ENCODE measurements around the gene PCDH9.
"Not testable (repeated sequence)": the region's sequence is repeated elsewhere in the genome, so short reads cannot be mapped to it uniquely, and the experiment has no call there.

The PCDH9 gene

DNA sequence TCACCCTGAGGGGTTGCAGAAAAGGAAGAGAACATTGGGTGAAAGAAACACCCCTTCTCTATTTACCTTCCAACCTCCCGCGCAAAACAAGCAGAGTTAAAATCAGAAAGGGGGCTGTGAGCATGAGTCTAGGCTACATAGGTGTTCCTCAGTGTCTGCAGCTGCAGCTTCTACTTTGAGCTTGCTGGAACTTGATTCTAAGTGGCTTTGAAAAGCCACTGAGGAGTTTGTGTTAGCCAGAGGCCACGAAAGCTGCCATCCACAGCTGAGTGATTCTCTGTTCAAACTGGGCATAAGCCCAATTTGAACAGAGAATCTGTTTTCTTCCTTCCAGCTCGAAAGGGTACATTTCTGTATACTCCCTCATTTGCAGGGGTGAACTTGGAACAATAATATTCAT lies 343.9 kb downstream of the PCDH9 start:
- no peak for DNase-seq

GRCh38 chr13:66881170-66881569 lies 349.0 kb downstream of the PCDH9 start:
- not testable (repeated sequence) for DNase-seq

DNA sequence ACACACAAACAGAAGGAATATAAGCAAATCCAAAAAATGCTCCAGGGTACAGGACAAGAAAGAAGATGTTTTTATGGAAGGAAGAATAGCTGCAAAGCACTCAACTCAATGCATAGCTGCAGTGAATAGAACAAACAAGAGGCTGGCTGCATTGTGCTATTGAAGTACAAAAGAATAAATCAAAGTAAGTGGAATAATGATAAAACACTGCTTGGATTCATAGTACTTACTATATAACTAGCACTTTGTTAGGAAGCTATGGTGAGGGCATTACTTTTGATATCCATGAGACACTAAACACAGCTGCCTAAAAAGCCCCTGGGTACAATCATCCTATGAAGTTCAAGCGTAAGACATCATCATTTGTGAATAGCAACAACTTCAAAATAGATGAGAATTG lies 350.1 kb downstream of the PCDH9 start:
- DNase-seq: no peak

- no peak for DNase-seq
These were observed 354.9 kb downstream of the PCDH9 start for GRCh38 chr13:66875264-66875663.

DNA sequence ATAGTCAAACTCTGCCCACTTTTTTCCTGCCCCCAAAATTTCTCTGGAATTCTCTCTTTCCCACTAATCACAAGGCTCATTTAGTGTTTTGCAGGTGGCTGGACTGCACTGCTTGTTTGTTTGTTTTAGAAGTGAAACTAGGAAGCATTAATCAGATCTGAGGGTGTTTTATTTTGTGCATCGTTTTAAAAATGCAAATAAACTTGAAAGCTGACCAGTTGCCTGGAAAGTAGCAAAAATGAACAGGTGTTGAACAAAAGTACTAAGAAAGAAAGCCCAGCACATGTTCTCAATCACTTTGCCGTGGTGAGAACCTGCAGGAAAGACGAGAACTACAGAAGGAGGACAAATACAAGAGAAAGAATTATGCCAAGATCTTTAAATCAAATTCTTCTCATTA lies 365.5 kb downstream of the PCDH9 start:
- no peak for DNase-seq

GRCh38 chr13:66860878-66861417 lies 369.2 kb downstream of the PCDH9 start:
- DNase-seq: no peak

- DNase-seq: no peak
These were observed 369.9 kb downstream of the PCDH9 start for GRCh38 chr13:66859934-66860877.

DNA sequence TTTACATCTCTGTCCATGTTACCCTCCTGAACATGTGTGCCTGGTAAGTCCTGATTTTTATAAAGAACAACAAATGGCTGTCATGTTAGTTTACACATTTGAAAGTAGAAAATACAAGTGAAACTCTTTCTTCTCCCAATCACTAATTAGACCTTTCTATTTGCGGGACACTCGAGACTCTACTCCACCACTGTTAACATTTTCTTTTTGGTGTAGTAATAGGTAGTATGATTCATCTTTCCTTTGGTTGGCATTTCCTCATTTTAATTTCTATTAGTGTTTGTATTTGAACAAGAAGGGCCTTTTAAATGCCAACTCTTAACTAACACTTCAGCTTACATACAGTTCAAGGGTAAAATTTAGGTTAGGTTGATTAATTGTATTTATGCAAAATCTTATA lies 371.1 kb downstream of the PCDH9 start:
- no peak for DNase-seq

DNA sequence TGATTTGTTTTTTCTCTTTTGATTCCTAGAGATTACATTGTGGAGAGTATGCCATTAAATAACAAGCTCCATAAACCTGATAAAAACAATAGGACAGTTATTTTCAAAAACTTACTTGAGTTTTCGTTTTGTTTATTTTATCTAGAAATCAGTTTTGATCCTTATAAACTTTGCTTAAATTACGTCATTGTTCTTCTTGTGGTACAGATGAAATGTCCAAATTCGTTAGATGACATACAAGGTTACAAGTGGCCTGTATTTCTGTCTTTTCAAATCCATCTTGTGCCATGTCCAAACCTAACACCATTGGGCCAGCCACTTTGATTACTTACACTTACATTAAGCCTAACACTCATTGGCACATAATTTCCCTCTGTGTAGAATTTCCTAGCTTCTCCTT lies 372.0 kb downstream of the PCDH9 start:
- DNase-seq: no peak

GRCh38 chr13:66855131-66855530 lies 375.0 kb downstream of the PCDH9 start:
- DNase-seq: no peak

GRCh38 chr13:66853564-66853963 lies 376.6 kb downstream of the PCDH9 start:
- no peak for DNase-seq

DNA sequence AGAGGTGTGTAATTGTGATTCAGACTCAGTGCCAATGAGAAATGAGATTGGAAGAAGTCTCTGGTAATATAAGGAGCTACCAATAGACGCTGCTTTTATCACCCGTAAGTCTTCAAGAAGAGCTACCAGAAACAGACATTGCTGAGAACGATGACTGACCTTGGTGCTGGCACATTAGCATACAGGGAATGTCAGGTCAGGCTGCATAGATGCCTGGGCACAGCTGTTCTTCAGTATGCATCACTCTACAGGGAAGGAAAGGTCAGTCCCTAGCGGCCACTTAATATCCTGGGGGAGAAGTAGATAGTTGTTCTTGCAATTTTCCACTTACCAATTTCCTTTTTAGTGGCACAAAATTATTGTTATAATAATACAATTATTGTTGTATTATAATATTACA lies 380.4 kb downstream of the PCDH9 start:
- no peak for DNase-seq

GRCh38 chr13:66847541-66847940 lies 382.6 kb downstream of the PCDH9 start:
- no peak for DNase-seq

- no peak for DNase-seq
These were observed 384.7 kb downstream of the PCDH9 start for GRCh38 chr13:66845393-66845792.

GRCh38 chr13:66844933-66845332 lies 385.2 kb downstream of the PCDH9 start:
- no peak for DNase-seq

DNA sequence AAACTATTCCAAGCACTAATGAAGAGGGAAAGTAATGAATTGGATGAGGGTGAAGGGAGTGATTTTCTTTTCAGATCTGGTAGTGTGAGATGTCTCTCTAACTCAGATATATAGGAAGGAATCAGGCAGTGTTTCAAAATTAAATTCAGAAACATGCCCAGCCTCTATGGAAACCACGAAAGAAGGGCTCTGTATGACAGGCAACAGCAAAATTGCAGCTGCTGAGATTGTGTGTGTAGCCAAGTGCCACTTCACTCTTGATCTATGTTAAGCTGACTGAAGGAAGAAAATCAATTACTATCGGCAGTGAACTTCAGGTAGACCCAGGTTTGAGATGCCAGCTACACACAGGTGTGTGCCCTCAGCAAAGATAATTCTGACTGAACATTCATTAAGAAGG lies 387.4 kb downstream of the PCDH9 start:
- no peak for DNase-seq

DNA sequence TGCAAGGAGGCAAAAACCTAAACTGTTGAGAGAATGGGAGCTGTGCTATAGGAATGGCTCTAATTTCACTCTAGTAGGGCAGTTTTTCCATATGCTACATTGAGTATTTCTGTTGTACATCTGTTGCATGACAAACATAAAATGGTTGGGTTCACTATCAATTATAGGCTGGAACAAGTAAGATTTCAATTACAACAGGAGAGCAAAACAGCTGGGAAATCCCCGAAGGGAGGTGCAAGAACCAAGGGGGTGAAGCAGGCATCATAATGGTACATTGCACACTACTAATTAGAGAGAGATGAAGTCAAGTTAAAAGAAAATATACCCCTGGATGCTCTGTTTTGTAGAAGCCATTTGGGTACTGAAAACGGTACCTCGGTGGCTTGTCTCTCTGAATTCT lies 389.5 kb downstream of the PCDH9 start:
- DNase-seq: no peak

DNA sequence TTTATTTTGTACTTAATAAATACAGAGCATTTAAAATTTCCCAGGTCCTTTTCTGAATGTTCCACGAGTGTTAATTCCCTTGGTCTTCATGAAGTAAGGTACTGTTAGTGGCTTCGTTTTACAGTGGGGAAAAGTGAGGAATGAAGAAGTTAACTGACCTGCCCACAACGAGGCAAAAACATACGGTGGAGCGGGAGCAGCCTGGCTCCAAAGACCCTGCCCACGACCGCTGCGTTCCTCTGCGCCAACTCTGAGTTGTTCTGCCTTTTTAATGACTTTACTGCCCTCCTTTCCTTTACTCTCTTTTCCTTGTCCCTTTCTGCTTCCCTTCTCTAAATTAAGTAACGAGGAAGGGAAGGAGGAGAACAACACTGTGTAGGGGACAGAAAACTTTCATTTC lies 392.9 kb downstream of the PCDH9 start:
- no peak for DNase-seq

DNA sequence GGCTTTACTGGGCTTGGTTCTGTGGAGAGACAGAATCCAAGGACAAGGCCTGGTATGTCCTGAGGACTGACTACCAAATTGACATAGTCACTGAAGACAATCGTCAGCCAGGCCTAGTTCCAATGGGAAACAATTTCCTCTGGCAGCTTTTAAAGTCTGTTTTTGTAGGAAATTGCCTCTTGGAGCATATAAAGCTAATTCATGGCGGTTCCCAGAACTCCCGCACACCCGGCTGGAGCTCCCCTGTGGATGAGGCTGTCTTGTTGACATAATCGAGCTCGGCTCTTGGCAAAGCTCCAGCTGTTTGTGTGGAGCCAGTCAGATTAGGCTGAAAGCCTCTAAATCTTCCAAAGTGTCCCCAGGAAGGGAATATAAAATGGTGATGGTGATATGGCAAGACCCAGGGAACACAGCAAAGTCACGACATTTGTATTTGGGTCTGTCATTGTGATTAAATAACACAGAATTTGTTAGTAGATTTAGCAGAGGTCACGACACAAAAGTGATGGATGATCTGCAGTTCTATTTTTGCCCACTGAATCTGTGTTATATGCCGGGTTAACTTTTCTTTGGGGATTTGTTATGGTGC lies 395.0 kb downstream of the PCDH9 start:
- DNase-seq: no peak

DNA sequence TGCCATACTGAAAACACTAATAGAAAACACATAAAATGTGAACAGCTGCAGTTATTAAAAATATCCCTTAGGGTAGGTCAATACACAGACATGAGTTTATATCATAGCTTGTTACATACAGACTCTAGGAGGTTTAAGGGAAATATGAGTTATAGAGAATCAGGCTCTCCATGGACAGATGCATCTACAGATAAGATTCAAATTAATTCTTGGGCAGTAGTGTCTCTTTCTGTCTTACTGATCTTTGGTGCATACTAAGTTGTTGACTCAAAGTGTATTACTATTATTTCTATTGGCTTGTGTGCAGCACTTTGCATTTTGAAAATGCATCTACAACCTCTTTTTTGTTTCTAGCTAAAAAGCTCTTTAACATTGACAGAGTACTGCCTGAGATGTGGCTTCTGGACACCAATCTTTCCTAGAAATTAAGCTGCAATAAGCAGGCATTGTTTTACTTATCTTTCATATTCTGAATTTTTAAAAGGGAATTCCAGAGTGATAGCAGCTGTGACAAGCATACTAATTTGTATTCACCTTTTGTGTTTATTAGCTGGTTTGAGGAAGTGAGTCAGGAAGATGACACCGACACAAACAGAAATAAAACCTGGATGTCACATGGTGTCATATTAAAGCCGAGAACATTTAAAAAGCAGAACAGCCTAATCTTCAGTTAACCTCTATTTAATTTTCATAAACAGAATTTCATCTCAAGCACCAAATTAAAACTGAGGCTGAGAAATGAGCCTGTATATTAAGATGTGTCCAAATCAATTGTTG lies 399.0 kb downstream of the PCDH9 start:
- DNase-seq: no peak

DNA sequence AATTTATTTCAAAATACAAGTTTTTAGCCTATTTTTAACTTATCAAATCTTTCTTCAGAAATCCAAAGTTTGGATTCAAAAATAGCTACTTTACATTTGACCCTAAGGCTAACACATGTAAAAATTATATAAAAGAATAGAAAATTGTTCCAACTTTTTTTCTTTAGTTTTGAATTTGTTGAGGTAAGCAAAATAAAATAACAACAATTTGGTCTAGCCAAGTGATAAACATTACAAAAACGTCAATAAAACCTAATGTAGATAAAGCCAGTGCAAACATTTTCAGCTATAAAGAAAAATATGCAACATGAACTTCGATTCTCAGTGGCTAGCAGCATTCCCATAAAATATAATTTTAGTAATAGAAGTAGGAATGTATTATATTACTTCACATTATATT lies 400.3 kb downstream of the PCDH9 start:
- DNase-seq: no peak

DNA sequence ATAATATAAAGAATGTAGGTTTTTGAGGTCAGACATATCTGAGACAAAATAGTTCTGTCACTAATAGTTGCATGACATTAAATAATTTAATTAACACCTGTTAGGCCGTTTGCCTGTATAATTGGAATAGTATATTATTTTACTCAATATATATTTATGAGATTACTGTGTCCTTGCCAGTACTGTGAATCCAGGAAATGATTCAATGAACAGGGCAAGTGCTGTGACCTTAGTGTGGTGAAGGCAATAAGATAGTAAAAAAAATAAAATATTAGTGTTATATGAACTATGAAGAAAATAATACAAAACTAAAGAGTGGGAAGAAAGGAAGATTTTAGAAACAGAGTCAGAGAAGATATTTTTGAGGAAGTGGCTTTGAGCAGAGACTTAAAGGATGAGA lies 403.7 kb downstream of the PCDH9 start:
- no peak for DNase-seq

- DNase-seq: no peak
These were observed 408.6 kb downstream of the PCDH9 start for GRCh38 chr13:66821551-66821950.

DNA sequence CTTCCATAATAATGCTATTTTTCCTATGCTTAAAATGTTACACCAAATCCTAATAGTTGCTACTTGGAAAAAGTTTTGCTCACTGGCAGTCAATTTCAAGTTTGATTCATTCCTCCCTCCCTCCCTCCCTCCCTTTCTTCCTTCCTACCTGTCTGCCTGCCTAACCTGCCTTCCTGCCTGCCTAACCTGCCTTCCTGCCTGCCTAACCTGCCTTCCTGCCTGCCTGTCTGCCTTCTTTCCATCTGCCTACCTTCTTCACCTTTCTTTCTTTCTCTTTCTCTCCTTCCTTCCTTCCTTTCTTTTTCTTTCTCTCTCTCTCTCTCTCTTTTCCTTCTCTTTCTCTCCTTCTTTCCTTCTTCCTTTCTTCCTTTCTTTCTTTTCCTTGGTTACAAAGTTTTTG lies 418.7 kb downstream of the PCDH9 start:
- DNase-seq: no peak
